ENCODE results near the gene ACAN. TPM values are rescaled to one million over a fixed set of nuclear protein-coding genes. Genes with fewer than 3 reads are reported as not detected.

Gene ACAN
- total and polyA plus RNA-seq, 2 of the 8 experiments (the other 6 are each of a cell fraction or from before 2014, with no cell fraction given), result 0.71 to 0.73 TPM

DNA sequence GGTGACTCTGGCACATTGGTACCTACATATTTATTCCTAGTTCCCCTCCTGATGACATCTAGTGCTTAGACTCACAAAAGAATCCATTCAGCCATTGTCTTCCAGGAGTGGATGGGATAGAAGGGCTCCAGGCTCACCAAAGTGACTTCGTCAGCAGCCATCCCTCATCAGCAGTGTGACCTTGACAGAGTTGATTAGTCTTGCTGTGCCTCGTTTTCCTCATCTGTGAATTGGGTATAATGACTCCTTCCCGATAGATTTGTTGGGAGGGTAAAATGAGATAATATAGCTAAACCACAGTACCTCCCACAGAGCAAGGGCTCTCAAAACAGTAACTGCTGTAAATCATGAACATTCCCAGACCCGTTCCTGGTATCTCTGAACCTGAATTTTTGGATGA is 10.7 kb downstream of the ACAN start (continued):
- no peak for TF ChIP-seq RXRA (IDR thresholded peaks at IDR 0.05; ENCODE audit: insufficient read depth, low read depth, low read length)
- no peak for TF ChIP-seq CTBP2 (IDR thresholded peaks at IDR 0.05; ENCODE audit: borderline replicate concordance, insufficient read depth, insufficient read length, low read length)
- TF ChIP-seq EGR1 (IDR thresholded peaks at IDR 0.05; ENCODE audit: borderline replicate concordance, low read depth, low read length), result no peak
